ENCODE results near the gene OXGR1. TPM values are rescaled to one million over a fixed set of nuclear protein-coding genes. Genes with fewer than 3 reads are reported as not detected.

The OXGR1 gene
- total and polyA plus RNA-seq, 9 of the 15 experiments (the other 6 are each of a cell fraction or from before 2014, with no cell fraction given): 0.03 TPM; not detected in 8

- TF ChIP-seq RNF219 (CRISPR knock-in tag; IDR thresholded peaks at IDR 0.05) (no peak), TBP (optimal IDR thresholded peaks at IDR 0.05; ENCODE audit: low read depth, low read length) (no peak), CXXC5 (CRISPR knock-in tag; IDR thresholded peaks at IDR 0.05) (no peak), CBFA2T3 (IDR thresholded peaks at IDR 0.05) (no peak), PCBP1 (IDR thresholded peaks at IDR 0.05; ENCODE audit: low read depth, low read length, poor library complexity, severe bottlenecking) (no peak), ZNF12 (CRISPR knock-in tag; IDR thresholded peaks at IDR 0.05) (no peak)
Observed at GRCh38 chr13:96935901-96936300, 58.4 kb downstream of the OXGR1 start (continued).

Small RNA genes within 50 kb of the gene (small RNA-seq; reads per million reads assigned to genes)
- not detected for gene RN7SKP7

Other genes with a start within 250 kb of the OXGR1 start
- gene MBNL2, start 227.9 kb upstream of the OXGR1 start, total RNA-seq (2014; rRNA removed): 13.8 and 14.1 TPM in 2 replicates
- 22.8 and 26.7 TPM in 2 replicates for gene MBNL2, start 227.9 kb upstream of the OXGR1 start, total RNA-seq (2014; rRNA removed; fragmentation: Illumina TruSeq; extraction: Trizol)
- gene MBNL2, start 227.9 kb upstream of the OXGR1 start, total RNA-seq (2015; rRNA removed; fragmentation: Illumina TruSeq; extraction: Trizol): 6.3 and 7.5 TPM in 2 replicates
- 22.0 and 24.8 TPM in 2 replicates for gene MBNL2, start 227.9 kb upstream of the OXGR1 start, total RNA-seq (2021)
- 14.7 and 16.8 TPM in 2 replicates for gene MBNL2, start 227.9 kb upstream of the OXGR1 start, polyA plus RNA-seq (2011; rRNA removed)
- 18.2 and 19.6 TPM in 2 replicates for gene MBNL2, start 227.9 kb upstream of the OXGR1 start, polyA plus RNA-seq (2014; fragmentation: Illumina TruSeq; extraction: Trizol)
- gene MBNL2, start 227.9 kb upstream of the OXGR1 start, polyA plus RNA-seq (2014; fragmentation: Nextera tagmentation; extraction: Ambion mirVana): 10 to 100 TPM in 1 of 2 experiments, 1 to 10 TPM in 1; 7.0 to 10.5 TPM
- gene MBNL2, start 227.9 kb upstream of the OXGR1 start, polyA plus RNA-seq (2014; rRNA removed): 9.1 and 11.7 TPM in 2 replicates

All from K562 (cell line).